Chondrocyte (in vitro differentiated cells): ENCODE results near the gene ANGPTL8. TPM values are rescaled to one million over a fixed set of nuclear protein-coding genes. Genes with fewer than 3 reads are reported as not detected.
A peak's percentile ranks its signal among the peaks of the same experiment; 100 is the strongest.

Experiments
- DNase-seq: peaks from one replicate; pipeline ENCODE4 v3.0.0; 2021; ENCODE audit warnings: mixed read lengths, low spot score
- H3K27ac Mint-ChIP-seq: one replicate; pipeline ENCODE4 v1.8.0; 2021; ENCODE audit warnings: mild to moderate bottlenecking, moderate library complexity, mixed read lengths; ENCODE audit not compliant: unreplicated experiment
- H3K27me3 Mint-ChIP-seq: 2 replicates; pipeline ENCODE4 v1.8.0; 2021; ENCODE audit warnings: low read depth, mixed read lengths
- H3K36me3 Mint-ChIP-seq: 2 replicates; pipeline ENCODE4 v1.8.0; 2021; ENCODE audit warnings: low read depth, mixed read lengths
- H3K4me1 Mint-ChIP-seq: 2 replicates; pipeline ENCODE4 v1.8.0; 2021; ENCODE audit warnings: low read depth, mild to moderate bottlenecking, mixed read lengths
- H3K4me3 Mint-ChIP-seq: one replicate; pipeline ENCODE4 v1.8.0; 2021; ENCODE audit warnings: mild to moderate bottlenecking, moderate library complexity, mixed read lengths; ENCODE audit not compliant: unreplicated experiment
- H3K9me3 Mint-ChIP-seq: 2 replicates; pipeline ENCODE4 v1.8.0; 2021; ENCODE audit warnings: low read depth, mixed read lengths
- total RNA-seq: library from RNA; stranded (reverse); gene quantifications from 3 replicates; pipeline ENCODE4 v1.2.1, GENCODE V29; 2021
- TF ChIP-seq, protein P1 (sequence below): fragments of 200-600 bp; sonication (generic); IDR thresholded peaks from 2 replicates; pipeline ENCODE4 v1.5.0; 2021; ENCODE audit warnings: antibody characterized with exemption, mild to moderate bottlenecking, moderate library complexity

ANGPTL8 gene
- total RNA-seq, 1 donor from 2014 or later = not detected

GRCh38 chr19:11192957-11193939, 46.2 kb upstream of the ANGPTL8 start:
- Mint-ChIP-seq H3K27ac (no peak overlapping the region), H3K9me3 (no peaks in the 10 kb centered on the region), H3K36me3 (peaks cover 14% of the 10 kb centered on the region), H3K4me3 (peak overlapping the region; percentile 25), H3K27me3 (no peaks in the 10 kb centered on the region), H3K4me1 (peaks cover 64% of the 10 kb centered on the region)
- TF ChIP-seq, protein P1, sequence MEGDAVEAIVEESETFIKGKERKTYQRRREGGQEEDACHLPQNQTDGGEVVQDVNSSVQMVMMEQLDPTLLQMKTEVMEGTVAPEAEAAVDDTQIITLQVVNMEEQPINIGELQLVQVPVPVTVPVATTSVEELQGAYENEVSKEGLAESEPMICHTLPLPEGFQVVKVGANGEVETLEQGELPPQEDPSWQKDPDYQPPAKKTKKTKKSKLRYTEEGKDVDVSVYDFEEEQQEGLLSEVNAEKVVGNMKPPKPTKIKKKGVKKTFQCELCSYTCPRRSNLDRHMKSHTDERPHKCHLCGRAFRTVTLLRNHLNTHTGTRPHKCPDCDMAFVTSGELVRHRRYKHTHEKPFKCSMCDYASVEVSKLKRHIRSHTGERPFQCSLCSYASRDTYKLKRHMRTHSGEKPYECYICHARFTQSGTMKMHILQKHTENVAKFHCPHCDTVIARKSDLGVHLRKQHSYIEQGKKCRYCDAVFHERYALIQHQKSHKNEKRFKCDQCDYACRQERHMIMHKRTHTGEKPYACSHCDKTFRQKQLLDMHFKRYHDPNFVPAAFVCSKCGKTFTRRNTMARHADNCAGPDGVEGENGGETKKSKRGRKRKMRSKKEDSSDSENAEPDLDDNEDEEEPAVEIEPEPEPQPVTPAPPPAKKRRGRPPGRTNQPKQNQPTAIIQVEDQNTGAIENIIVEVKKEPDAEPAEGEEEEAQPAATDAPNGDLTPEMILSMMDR = no peak
- peak; percentile 90 for DNase-seq

- peaks cover 64% of the 10 kb centered on the region for H3K4me1 Mint-ChIP-seq
- no peaks in the 10 kb centered on the region for H3K27me3 Mint-ChIP-seq
- DNase-seq = no peak
- no peaks in the 10 kb centered on the region for H3K9me3 Mint-ChIP-seq
- H3K4me3 Mint-ChIP-seq = peak overlapping the region; percentile 92
- H3K27ac Mint-ChIP-seq = peak overlapping the region; percentile 65
- peaks cover 11% of the 10 kb centered on the region for H3K36me3 Mint-ChIP-seq
- TF ChIP-seq, protein P1 = no peak
These were observed 45.2 kb upstream of the ANGPTL8 start for GRCh38 chr19:11194173-11194572.

- Mint-ChIP-seq H3K9me3 (no peaks in the 10 kb centered on the region), H3K36me3 (peaks cover 11% of the 10 kb centered on the region), H3K4me1 (peaks cover 57% of the 10 kb centered on the region), H3K4me3 (peak overlapping the region; percentile 92), H3K27ac (peak overlapping the region; percentile 86), H3K27me3 (no peaks in the 10 kb centered on the region)
- TF ChIP-seq, protein P1 = no peak
- no peak for DNase-seq
These were observed 44.5 kb upstream of the ANGPTL8 start for GRCh38 chr19:11194656-11195558.

DNA sequence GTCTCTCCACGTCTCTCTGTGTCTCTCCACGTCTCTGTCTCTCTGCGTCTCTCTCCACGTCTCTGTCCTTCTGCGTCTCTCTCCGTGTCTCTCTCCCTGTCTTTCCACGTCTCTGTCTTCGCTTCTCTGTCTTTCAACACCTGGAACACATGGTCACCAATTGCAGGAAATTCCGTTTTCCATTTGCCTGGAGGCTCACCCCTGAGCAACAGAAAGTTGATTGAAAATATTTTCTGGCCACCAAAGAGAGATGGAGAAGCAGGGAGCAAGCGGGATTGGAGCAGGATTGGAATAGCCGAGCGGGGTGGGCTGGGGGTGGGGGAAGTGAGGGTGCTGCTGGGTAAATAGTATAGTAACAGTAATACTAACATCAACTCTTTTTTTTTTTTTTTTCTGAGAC, 43.7 kb upstream of the ANGPTL8 start:
- Mint-ChIP-seq H3K4me3 (peak overlapping the region; percentile 92), H3K36me3 (peaks cover 11% of the 10 kb centered on the region), H3K9me3 (no peaks in the 10 kb centered on the region), H3K4me1 (peaks cover 50% of the 10 kb centered on the region), H3K27ac (peak overlapping the region; percentile 86), H3K27me3 (no peaks in the 10 kb centered on the region)
- TF ChIP-seq, protein P1 = no peak
- no peak for DNase-seq
